HCT116 (cell line): Measurements from ENCODE around the gene CDKN1C. TPM values are rescaled to one million over a fixed set of nuclear protein-coding genes. Genes with fewer than 3 reads are reported as not detected.

Source experiments
- ATAC-seq: fragments of 200-7000 bp; cut with Tn5 transposase; 2 replicates; pipeline ENCODE4 v1.9.1; 2020; ENCODE audit warnings: mild to moderate bottlenecking, moderate library complexity
- BruUV-seq: library from RNA; stranded (reverse); fragments of 400-500 nt; replicated peaks from 2 replicates; lab custom pipeline; 2021; lab: Mats Ljungman, UMichigan
- CTCF ChIA-PET: fragments of 300-600 bp; sonication (Branson Sonifier 250); formaldehyde crosslinking; loops from one replicate; lab custom pipeline; 2021; ENCODE audit warnings: antibody characterized with exemption; lab: Charles Lee
- POLR2A ChIA-PET: fragments of 300-600, 350-600 bp; sonication (Branson Sonifier 250); formaldehyde crosslinking; loops from one replicate; lab custom pipeline; 2021; ENCODE audit warnings: antibody characterized with exemption; lab: Charles Lee
- RAD21 ChIA-PET, 2 experiments: fragments of 300-600 bp; sonication (Branson Sonifier 250); formaldehyde crosslinking; loops; one replicate each; lab custom pipeline; 2023; ENCODE audit warnings: low total read pairs in 2 of 2; ENCODE audit not compliant: uncharacterized antibody in 2 of 2, unreplicated experiment in 2 of 2, low non-redundant PET in 1 of 2; lab: Charles Lee
- DNase-seq: peaks from one replicate; pipeline ENCODE4 v3.0.0-alpha.2; 2010; ENCODE audit warnings: low read depth, low spot score
- H2AFZ ChIP-seq: fragments of 200-600 bp; shearing (Covaris generic), sonication (generic); 2 replicates; pipeline ENCODE4 v1.6.1; 2017; ENCODE audit warnings: low read depth, mixed run types, mixed read lengths, antibody characterized with exemption, low read length; ENCODE audit not compliant: poor library complexity, severe bottlenecking
- H3K27ac ChIP-seq: 2 replicates; pipeline ENCODE4 v1.5.1; 2012; ENCODE audit warnings: low read depth, low read length
- H3K27me3 ChIP-seq: fragments of 200-600 bp; sonication (generic); 2 replicates; pipeline ENCODE4 v1.6.1; 2016; ENCODE audit warnings: mixed run types, low read length, mixed read lengths; ENCODE audit not compliant: insufficient read depth
- H3K36me3 ChIP-seq, 2 experiments: fragments of 200-500 bp in 1 of 2; fragments of 200-600 bp in 1 of 2; sonication (Bioruptor generic) in 1 of 2; sonication (generic) in 1 of 2; 2 replicates each; pipeline versions ENCODE4 v1.5.1 to v1.6.1; 2014 to 2016; ENCODE audit warnings: low read length in 2 of 2, inconsistent platforms in 1 of 2, mixed read lengths in 1 of 2, mixed run types in 1 of 2; ENCODE audit not compliant: insufficient read depth in 2 of 2, control insufficient read depth in 1 of 2
- H3K4me1 ChIP-seq, 2 experiments: fragments of 200-600 bp in 1 of 2; sonication (generic) in 1 of 2; 2 replicates each; pipeline versions ENCODE4 v1.5.1 to v1.6.1; 2012 to 2017; ENCODE audit warnings: low read length in 2 of 2, inconsistent platforms in 1 of 2, mild to moderate bottlenecking in 1 of 2, mixed read lengths in 1 of 2, mixed run types in 1 of 2, moderate library complexity in 1 of 2; ENCODE audit not compliant: insufficient read depth in 2 of 2, control insufficient read depth in 1 of 2
- H3K4me2 ChIP-seq: fragments of 200-600 bp; sonication (generic); 2 replicates; pipeline ENCODE4 v1.6.1; 2017; ENCODE audit warnings: mixed run types, low read length, mixed read lengths
- H3K4me3 ChIP-seq, 2 experiments: fragments of 200-600 bp in 1 of 2; sonication (generic) in 1 of 2; replicated peaks in 1 of 2; 2 replicates each; pipeline ENCODE4 v1.5.1; 2011 to 2016; ENCODE audit warnings: low read length in 2 of 2, control low read depth in 1 of 2, low read depth in 1 of 2, mild to moderate bottlenecking in 1 of 2, mixed read lengths in 1 of 2, mixed run types in 1 of 2
- H3K79me2 ChIP-seq: fragments of 200-600 bp; sonication (generic); 2 replicates; pipeline ENCODE4 v1.6.1; 2017; ENCODE audit warnings: mild to moderate bottlenecking, mixed run types, low read length, moderate library complexity, mixed read lengths; ENCODE audit not compliant: insufficient read depth
- H3K9ac ChIP-seq: fragments of 200-600 bp; sonication (generic); 2 replicates; pipeline ENCODE4 v1.6.1; 2016; ENCODE audit warnings: low read length, mixed read lengths
- H3K9me2 ChIP-seq: fragments of 200-600 bp; sonication (generic), shearing (Covaris generic); 2 replicates; pipeline ENCODE4 v1.6.1; 2017; ENCODE audit warnings: mixed run types, mild to moderate bottlenecking, moderate library complexity; ENCODE audit not compliant: insufficient read depth
- H3K9me3 ChIP-seq, 2 experiments: fragments of 200-500 bp in 1 of 2; fragments of 200-600 bp in 1 of 2; sonication (Bioruptor generic) in 1 of 2; sonication (generic) in 1 of 2; 2 replicates each; pipeline ENCODE4 v1.6.1; 2014 to 2017; ENCODE audit warnings: low read length in 2 of 2, mixed read lengths in 2 of 2, inconsistent platforms in 1 of 2, low read depth in 1 of 2, mild to moderate bottlenecking in 1 of 2, mixed run types in 1 of 2, moderate library complexity in 1 of 2; ENCODE audit not compliant: control insufficient read depth in 1 of 2, insufficient read depth in 1 of 2
- H4K20me1 ChIP-seq: fragments of 200-600 bp; sonication (generic), shearing (Covaris generic); 2 replicates; pipeline ENCODE4 v1.6.1; 2017; ENCODE audit warnings: mixed run types, mild to moderate bottlenecking, moderate library complexity; ENCODE audit not compliant: insufficient read depth
- CBX3 ChIP-seq: IDR thresholded peaks from 2 replicates; pipeline ENCODE4 v1.6.1; 2012; ENCODE audit warnings: low read depth
- EGR1 ChIP-seq: IDR thresholded peaks from 2 replicates; pipeline ENCODE4 v1.6.1; 2012; ENCODE audit warnings: low read depth
- ELF1 ChIP-seq: IDR thresholded peaks from 2 replicates; pipeline ENCODE4 v1.6.1; 2012; ENCODE audit warnings: low read depth, borderline replicate concordance
- FOSL1 ChIP-seq: IDR thresholded peaks from 2 replicates; pipeline ENCODE4 v1.6.1; 2012; ENCODE audit warnings: low read depth
- JUND ChIP-seq: IDR thresholded peaks from 2 replicates; pipeline ENCODE4 v1.6.1; 2012
- POLR2A ChIP-seq: IDR thresholded peaks from 2 replicates; pipeline ENCODE4 v1.7.0; 2011; ENCODE audit warnings: borderline replicate concordance; ENCODE audit not compliant: insufficient read depth, insufficient read length; ENCODE audit errors: extremely low read depth
- POLR2AphosphoS5 ChIP-seq: IDR thresholded peaks from 2 replicates; pipeline ENCODE4 v1.6.1; 2011; ENCODE audit warnings: mild to moderate bottlenecking, low read depth, low read length, moderate library complexity
- RAD21 ChIP-seq: IDR thresholded peaks from 2 replicates; pipeline ENCODE4 v1.6.1; 2012; ENCODE audit warnings: low read depth, mild to moderate bottlenecking
- SRF ChIP-seq: IDR thresholded peaks from 2 replicates; pipeline ENCODE4 v1.6.1; 2012; ENCODE audit warnings: low read depth
- TCF7L2 ChIP-seq: IDR thresholded peaks from 2 replicates; pipeline ENCODE4 v1.7.0; 2011; ENCODE audit warnings: borderline replicate concordance, inconsistent platforms; ENCODE audit not compliant: insufficient read depth, insufficient read length; ENCODE audit errors: extremely low read depth
- YY1 ChIP-seq: IDR thresholded peaks from 2 replicates; pipeline ENCODE4 v1.6.1; 2011; ENCODE audit warnings: low read length, low read depth, moderate library complexity, mild to moderate bottlenecking; ENCODE audit not compliant: insufficient replicate concordance; ENCODE audit errors: extremely low read depth
- ZNF274 ChIP-seq: fragments of 200-500 bp; sonication (Bioruptor generic); IDR thresholded peaks from 2 replicates; pipeline ENCODE4 v1.6.1; 2014; ENCODE audit warnings: mild to moderate bottlenecking, low read depth, low read length, inconsistent platforms
- intact Hi-C: fragments of 100-400 bp; cut with micrococcal nuclease; formaldehyde crosslinking; loops from 2 replicates; pipeline ENCODE4 v1.10.0; 2022
- total RNA-seq: library from RNA; stranded (reverse); gene quantifications from one replicate; pipeline ENCODE4 v1.2.1, GENCODE V29; 2021; ENCODE audit not compliant: unreplicated experiment
- TF ChIP-seq, protein P1 (sequence below): IDR thresholded peaks from 2 replicates; pipeline ENCODE4 v1.6.1; 2012; ENCODE audit warnings: low read depth
- TF ChIP-seq, protein P2 (sequence below), 3 experiments: fragments of 200-600 bp in 1 of 3; sonication (generic) in 1 of 3; IDR thresholded peaks in 2 of 3; conservative IDR thresholded peaks in 1 of 3; 2 replicates each; pipeline ENCODE4 v1.5.1; 2012 to 2017; ENCODE audit warnings: low read depth in 2 of 3, low read length in 2 of 3, antibody characterized with exemption in 1 of 3, borderline replicate concordance in 1 of 3, control low read depth in 1 of 3, mild to moderate bottlenecking in 1 of 3, mixed read lengths in 1 of 3, mixed run types in 1 of 3, moderate library complexity in 1 of 3; ENCODE audit not compliant: insufficient read depth in 1 of 3
- TF ChIP-seq, protein P3 (sequence below): IDR thresholded peaks from 2 replicates; pipeline ENCODE4 v1.6.1; 2011; ENCODE audit warnings: mild to moderate bottlenecking, low read length, moderate library complexity; ENCODE audit not compliant: insufficient replicate concordance; ENCODE audit errors: extremely low read depth

The CDKN1C gene
- total RNA-seq, 1 experiment from 2014 or later, result 24.0 TPM

DNA sequence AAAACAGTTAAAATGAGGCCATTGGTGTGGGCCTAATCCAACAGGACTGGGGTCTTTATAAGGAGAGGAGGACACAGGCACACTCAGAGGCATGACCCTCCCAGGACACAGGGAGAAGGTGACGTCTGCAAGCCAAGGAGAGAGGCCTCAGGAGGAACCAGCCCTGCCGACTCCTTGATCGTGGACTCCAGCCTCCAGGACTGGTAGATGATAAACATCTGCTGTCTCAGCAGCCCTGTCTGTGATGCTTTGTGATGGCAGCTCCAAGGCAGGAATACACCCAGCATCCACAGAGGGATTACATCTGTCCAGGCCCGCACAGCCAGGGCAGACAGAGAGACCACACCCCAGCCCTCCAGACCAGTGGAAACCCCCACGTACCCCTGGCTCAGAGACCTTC, 18.4 kb downstream of the CDKN1C start:
- no peaks in the 10 kb centered on the region for H3K9me3 ChIP-seq
- TF ChIP-seq, protein P1, sequence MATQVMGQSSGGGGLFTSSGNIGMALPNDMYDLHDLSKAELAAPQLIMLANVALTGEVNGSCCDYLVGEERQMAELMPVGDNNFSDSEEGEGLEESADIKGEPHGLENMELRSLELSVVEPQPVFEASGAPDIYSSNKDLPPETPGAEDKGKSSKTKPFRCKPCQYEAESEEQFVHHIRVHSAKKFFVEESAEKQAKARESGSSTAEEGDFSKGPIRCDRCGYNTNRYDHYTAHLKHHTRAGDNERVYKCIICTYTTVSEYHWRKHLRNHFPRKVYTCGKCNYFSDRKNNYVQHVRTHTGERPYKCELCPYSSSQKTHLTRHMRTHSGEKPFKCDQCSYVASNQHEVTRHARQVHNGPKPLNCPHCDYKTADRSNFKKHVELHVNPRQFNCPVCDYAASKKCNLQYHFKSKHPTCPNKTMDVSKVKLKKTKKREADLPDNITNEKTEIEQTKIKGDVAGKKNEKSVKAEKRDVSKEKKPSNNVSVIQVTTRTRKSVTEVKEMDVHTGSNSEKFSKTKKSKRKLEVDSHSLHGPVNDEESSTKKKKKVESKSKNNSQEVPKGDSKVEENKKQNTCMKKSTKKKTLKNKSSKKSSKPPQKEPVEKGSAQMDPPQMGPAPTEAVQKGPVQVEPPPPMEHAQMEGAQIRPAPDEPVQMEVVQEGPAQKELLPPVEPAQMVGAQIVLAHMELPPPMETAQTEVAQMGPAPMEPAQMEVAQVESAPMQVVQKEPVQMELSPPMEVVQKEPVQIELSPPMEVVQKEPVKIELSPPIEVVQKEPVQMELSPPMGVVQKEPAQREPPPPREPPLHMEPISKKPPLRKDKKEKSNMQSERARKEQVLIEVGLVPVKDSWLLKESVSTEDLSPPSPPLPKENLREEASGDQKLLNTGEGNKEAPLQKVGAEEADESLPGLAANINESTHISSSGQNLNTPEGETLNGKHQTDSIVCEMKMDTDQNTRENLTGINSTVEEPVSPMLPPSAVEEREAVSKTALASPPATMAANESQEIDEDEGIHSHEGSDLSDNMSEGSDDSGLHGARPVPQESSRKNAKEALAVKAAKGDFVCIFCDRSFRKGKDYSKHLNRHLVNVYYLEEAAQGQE, result no peak
- TF ChIP-seq CBX3, result no peak
- no peak for TF ChIP-seq FOSL1
- no peak for TF ChIP-seq EGR1
- TF ChIP-seq, protein P2, sequence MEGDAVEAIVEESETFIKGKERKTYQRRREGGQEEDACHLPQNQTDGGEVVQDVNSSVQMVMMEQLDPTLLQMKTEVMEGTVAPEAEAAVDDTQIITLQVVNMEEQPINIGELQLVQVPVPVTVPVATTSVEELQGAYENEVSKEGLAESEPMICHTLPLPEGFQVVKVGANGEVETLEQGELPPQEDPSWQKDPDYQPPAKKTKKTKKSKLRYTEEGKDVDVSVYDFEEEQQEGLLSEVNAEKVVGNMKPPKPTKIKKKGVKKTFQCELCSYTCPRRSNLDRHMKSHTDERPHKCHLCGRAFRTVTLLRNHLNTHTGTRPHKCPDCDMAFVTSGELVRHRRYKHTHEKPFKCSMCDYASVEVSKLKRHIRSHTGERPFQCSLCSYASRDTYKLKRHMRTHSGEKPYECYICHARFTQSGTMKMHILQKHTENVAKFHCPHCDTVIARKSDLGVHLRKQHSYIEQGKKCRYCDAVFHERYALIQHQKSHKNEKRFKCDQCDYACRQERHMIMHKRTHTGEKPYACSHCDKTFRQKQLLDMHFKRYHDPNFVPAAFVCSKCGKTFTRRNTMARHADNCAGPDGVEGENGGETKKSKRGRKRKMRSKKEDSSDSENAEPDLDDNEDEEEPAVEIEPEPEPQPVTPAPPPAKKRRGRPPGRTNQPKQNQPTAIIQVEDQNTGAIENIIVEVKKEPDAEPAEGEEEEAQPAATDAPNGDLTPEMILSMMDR (IDR thresholded peaks at IDR 0.05 in 2 of 3, conservative IDR thresholded peaks at IDR 0.05 in 1 of 3; ENCODE audit: borderline replicate concordance in 1 of 3, insufficient read depth in 1 of 3, low read depth in 2 of 3, low read length in 2 of 3), result no peak
- TF ChIP-seq YY1, result no peak
- TF ChIP-seq ELF1, result no peak
- TF ChIP-seq, protein P3, sequence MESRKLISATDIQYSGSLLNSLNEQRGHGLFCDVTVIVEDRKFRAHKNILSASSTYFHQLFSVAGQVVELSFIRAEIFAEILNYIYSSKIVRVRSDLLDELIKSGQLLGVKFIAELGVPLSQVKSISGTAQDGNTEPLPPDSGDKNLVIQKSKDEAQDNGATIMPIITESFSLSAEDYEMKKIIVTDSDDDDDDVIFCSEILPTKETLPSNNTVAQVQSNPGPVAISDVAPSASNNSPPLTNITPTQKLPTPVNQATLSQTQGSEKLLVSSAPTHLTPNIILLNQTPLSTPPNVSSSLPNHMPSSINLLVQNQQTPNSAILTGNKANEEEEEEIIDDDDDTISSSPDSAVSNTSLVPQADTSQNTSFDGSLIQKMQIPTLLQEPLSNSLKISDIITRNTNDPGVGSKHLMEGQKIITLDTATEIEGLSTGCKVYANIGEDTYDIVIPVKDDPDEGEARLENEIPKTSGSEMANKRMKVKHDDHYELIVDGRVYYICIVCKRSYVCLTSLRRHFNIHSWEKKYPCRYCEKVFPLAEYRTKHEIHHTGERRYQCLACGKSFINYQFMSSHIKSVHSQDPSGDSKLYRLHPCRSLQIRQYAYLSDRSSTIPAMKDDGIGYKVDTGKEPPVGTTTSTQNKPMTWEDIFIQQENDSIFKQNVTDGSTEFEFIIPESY, result no peak
- TF ChIP-seq ZNF274, result no peak
- TF ChIP-seq RAD21, result no peak
- no peak for TF ChIP-seq POLR2A
- no peak for TF ChIP-seq JUND
- TF ChIP-seq TCF7L2, result no peak
- TF ChIP-seq POLR2AphosphoS5, result no peak
- no peak for TF ChIP-seq SRF
- H4K20me1 ChIP-seq, result no peaks in the 10 kb centered on the region
- no peak for ATAC-seq
- H3K4me2 ChIP-seq, result no peak overlapping the region
- H2AFZ ChIP-seq, result no peak overlapping the region
- H3K4me1 ChIP-seq, result peaks cover 2 to 7% of the 10 kb centered on the region in 2 experiments; a peak in 1 of 4 replicates
- no peak overlapping the region for H3K4me3 ChIP-seq
- no peak overlapping the region for H3K9ac ChIP-seq
- ChIA-PET CTCF (no interaction called here), POLR2A (no interaction called here), RAD21 (no interaction called here)
- H3K79me2 ChIP-seq, result no peaks in the 10 kb centered on the region
- intact Hi-C loops, result no loop called here
- no peaks in the 10 kb centered on the region for H3K27me3 ChIP-seq
- no peak overlapping the region for H3K27ac ChIP-seq
- BruUV-seq, result no TSS peak
- no peaks in the 10 kb centered on the region for H3K36me3 ChIP-seq
- no peak for DNase-seq
- H3K9me2 ChIP-seq, result no peaks in the 10 kb centered on the region
